ENCODE results near the gene CFAP157.
"Not testable (repeated sequence)": the region's sequence is repeated elsewhere in the genome, so short reads cannot be mapped to it uniquely, and the experiment has no call there.

CFAP157 gene

DNA sequence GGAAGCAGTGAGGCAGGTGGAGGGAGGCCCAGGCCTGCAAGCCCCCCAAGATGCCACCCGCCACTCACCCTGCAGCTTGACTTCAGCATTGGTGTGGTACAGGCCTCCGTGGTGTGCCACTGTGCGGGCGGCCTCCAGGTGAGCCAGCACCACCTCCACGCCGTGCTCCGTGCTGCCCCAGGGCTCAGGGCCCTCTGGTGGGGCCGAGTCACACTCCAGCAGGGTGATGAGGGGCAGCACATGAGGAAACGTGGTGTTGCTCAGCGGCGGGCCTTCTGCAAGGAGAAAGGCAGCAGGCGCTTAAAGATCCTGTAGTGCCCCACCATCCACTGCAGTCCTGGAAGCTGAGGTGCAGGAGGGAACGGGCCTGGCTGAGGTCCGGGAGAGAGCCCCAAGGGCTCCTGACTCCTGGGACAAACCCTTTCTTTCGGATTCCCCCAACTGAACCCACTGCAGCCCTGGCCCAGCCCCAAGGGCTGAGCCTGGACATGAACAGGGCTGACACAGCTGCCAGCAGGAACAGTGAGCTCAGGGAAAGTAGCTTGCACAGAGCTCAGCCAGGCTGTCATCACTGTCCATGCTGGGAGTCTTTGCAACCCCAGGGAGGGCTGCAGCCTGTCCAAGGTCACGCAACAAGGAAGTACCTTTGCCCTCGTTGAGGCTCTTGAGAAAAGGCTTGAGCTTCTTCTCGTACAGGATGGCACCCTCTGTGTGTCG, 33.0 kb downstream of the CFAP157 start:
- no peak for DNase-seq

DNA sequence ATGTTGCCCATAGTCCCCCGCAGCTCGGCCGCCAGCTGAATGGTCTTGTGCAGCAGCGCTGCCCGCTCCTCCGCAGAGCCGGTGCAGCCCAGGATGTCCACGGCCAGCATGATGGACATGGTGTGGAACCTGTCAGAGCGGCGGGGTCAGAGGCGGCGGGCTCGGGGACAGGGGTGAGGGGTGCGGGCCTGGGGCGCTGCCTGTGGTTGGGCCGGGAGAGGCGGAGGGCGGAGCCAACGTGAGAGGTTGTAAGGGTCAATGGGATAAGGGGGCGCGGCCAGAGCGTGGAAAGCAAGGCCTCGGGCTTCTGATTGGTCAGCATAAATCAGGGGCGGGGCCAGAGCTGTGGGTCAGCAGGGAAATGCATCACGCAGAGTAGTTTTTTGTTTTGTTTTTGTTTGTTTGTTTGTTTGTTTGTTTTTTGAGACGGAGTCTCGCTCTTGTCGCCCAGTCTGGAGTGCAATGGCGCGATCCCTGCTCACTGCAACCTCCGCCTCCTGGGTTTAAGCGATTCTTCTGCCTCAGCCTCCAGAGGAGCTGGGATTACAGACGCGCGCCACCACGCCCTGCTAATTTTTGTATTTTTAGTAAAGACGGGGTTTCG, 35.1 kb downstream of the CFAP157 start:
- DNase-seq = no peak

DNA sequence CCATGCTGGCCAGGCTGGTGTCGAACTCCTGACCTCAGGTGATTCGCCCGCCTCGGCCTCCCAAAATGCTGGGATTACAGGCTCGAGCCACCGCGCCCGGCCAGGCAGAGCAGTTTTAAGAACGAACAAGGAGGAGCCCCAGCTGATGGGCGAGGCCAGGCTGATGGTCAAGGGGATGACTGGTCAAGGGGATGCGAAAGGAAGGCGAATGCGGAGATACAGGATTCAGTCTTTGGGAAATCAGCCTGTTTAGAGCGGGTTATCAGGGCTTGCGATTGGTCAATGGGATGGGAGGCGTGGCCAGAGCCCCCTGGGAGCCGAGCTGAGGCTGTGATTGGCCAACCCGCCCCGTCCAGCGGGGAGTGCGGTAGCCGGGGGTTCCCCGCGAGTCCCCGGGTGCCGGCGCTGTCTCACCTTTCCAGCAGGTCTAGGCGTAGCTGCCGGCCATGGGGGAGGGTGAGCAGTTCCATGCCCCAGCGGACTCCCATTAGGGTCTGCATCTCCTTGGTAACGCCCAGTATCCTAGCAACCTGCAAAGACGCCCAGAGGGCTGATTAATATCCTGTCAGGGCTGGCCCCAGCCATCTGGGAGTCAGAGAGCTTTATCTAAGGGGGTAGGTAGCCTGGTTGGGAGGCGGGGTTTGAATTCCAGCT, 35.8 kb downstream of the CFAP157 start:
- no peak for DNase-seq

DNA sequence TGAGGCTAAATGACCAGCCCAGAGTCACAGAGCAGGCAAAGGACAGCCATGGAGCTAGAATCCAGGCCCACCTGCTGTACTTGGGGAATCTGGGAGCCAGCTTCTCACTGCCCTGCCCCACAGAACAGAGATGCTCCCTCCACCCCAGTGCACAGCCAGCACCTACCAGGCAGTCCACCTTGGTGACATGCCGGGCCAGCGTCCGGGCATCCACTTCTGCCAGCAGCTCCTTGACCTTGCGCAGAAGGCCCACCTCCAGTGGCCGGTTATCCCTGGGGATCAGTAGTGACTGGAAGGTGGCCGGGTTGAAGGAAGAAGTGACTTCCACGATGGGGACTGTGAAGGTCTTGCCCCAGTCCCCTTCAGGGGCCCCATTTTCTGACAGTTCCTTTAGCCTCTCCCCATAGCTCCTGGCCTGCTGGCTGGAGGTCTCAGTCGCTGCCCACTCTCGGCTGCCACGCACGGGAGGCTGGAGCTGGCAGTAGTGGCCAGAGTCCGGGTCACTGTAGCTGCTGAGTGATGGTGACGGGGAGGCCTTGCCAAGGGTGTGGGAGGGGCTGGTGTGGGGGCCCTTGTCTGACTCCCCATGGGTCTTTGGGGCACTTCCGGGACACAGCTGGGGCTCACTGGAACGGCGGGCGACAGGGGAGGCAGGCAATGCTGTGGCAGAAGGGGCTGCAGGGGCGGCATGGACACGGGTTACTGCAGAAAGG, 37.8 kb downstream of the CFAP157 start:
- no peak for DNase-seq

DNA sequence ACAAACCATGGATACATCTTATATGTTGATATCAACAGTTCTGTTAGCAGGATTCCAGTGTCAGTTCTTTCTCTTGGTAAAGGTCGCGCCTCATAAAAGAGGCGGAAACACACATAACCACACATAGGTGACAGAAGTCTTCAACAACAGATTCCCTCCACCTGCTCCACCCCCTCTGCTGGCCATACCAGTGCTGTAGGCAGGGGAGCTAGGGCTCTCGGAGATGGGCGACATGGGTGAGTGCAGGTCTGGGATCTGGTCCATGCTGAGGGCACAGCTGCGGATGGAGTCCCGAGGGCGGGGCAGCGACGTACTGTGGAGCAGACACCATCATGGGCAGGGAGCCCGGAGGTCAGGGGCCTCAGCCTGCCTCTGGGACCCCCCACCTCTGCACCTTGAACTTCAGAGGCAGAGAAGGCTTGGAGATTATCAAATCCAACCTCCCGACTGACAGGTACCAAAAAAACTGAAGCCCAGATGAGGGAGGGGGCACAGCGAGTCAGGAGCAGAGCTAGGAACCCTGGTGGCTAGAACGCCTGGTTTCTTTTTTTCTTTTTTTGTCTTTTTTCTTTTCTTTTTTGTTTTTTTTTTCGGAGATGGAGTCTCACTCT, 40.3 kb downstream of the CFAP157 start:
- DNase-seq = no peak

DNA sequence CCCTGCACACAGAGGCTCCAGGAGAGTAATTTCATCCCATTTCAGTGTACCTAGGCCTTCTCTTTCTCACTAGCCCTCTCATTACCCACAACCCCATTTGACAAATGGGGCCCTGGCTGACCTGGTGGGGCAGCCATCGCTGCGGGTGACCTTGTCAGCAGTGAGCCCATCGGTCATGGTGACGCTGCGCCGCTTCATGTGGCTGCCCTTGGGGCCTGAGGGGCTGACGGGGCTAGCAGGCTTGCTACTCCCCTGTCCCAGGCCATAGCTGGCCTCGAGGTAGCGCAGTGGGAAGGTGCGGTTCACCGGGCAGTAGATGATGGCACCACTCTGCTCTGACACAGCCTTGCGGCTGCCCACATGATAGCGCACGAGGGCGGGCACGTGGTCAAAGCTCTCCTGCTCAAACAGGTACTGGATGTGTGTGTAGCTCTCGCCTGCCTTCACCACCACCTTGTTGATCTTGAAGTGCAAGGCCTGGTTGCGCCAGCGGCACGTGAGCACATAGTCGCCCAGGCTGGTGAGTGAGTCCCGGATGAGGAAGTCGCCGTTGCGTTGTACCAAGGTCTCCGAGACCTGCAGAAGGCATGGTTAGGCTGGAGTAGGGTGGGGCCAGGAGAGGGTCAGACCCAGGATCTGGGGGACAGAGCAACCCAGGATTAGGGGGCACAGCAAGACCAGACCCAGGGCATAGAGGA, 42.5 kb downstream of the CFAP157 start:
- DNase-seq = no peak

DNA sequence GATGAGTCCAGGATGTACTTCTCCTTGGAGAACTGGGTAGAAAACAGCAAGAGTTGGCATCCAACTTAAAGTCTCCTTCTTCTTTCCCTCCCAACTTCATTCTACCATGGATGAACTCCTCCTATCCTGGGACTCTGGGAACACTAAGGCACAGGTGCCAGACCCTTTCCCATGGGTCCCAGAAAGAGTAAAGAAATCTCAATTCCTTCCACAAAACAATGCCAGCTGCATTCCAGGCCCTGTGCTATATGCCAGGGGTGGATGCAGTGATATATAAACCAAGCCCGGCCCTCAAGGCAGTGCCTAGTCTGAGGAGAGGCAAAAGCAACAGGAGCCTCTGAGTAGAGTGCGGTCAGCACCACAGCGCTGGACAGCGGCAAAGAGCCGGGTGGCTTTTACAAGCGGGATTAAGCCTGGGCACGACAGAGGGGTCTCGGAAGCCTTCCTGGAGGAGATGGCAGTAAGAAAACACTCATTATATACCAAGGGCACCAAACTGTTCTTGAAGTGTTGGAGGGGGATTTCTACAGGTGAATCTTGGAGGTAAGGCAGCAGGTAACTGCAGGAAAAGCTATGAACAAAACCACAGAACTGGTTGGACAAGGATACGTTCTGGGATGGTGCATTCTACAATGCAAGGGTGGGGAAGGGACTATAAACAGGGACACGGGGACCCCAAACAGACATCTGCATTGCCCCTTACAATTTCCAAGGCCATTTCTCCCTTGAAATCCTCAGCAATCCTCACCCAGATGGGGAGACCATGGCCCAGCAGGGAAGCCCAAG, 44.7 kb downstream of the CFAP157 start:
- DNase-seq = no peak

DNA sequence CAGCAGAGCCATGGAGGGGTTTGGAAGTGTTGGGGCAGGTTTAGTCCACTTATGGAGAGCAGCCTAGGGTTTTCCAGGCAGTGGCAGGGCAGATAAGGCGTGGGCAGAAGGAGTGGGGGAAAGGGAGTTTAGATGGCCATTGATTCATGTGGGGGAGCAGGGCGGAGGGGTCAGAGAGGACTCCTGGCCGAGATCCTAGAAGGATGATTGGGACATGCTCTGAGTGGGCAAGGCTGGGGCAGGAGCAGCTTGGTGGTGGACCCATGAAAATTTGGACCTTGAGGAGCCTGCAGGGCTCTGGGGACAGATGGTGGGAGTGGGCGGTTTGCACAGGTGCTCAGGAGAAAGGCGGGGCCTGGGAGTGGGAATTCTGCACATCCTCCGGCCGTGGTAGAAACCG, 46.4 kb downstream of the CFAP157 start:
- DNase-seq = no peak

DNA sequence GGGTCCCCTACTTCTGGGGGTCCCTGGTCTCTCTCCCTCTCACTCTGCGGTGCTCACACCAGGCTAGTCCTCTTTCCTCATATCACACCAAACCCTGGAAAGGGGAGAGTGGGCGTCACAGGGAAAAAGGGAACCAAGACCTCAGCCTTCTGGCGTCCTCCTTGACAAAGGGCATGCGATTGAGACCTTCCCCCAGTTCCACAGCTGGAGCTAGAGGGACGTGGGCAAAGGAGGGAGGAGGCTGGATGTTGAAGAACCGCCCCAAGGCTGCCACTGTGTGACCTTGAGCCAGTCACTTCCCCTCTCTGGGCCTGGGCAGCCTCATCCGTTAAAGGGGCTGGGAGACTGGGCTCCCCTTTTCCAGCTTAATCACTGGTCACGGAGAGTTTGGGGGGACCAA, 46.8 kb downstream of the CFAP157 start:
- no peak for DNase-seq

DNA sequence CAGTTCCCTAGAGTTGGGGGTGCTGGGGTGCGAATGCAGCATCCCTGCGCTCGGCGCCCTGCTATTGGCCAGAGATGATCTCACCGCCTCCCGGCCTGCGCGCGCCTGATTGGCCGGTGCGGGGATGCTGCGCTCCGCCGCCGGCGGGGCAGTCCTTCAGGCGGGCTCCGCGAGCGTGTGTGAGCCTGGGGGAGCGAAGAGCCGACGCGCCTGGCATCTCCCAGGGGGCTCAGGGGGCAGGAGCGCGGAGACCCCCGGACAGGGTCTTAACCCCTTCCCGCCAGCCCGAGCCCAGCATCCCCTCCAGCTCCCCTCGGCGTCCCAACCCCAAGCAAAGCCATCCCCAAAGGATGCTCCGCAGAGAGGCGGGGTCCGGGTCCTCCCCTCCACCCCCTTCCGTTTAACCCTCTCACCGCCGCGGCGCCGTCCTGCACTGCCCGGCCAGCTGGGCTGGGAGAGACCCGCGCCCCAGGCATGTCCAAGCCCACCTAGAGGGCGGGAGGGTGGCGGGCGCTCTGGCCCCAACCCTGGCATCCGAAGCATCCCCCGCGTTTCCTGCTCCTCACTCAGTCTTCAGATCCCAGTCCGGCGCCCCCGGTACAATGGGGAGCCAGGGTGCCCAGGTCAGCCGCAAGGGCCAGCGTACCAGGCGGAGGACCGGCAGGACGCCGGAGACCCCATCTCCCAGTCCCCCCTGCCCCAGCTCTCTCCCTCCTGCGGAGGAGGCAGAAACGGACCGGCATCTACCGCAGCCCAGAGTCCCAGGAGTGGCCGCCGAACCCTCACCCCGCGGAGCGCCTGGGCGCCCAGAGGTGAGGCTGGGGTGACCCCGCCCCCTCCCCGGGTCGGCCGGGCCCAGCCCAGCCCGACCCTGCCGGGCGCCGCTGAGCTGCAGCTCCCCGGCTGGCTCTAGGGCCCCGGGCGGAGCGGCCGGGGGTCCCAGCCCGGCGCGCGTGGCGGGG, 47.6 kb downstream of the CFAP157 start:
- peak; percentile 78 for DNase-seq

DNA sequence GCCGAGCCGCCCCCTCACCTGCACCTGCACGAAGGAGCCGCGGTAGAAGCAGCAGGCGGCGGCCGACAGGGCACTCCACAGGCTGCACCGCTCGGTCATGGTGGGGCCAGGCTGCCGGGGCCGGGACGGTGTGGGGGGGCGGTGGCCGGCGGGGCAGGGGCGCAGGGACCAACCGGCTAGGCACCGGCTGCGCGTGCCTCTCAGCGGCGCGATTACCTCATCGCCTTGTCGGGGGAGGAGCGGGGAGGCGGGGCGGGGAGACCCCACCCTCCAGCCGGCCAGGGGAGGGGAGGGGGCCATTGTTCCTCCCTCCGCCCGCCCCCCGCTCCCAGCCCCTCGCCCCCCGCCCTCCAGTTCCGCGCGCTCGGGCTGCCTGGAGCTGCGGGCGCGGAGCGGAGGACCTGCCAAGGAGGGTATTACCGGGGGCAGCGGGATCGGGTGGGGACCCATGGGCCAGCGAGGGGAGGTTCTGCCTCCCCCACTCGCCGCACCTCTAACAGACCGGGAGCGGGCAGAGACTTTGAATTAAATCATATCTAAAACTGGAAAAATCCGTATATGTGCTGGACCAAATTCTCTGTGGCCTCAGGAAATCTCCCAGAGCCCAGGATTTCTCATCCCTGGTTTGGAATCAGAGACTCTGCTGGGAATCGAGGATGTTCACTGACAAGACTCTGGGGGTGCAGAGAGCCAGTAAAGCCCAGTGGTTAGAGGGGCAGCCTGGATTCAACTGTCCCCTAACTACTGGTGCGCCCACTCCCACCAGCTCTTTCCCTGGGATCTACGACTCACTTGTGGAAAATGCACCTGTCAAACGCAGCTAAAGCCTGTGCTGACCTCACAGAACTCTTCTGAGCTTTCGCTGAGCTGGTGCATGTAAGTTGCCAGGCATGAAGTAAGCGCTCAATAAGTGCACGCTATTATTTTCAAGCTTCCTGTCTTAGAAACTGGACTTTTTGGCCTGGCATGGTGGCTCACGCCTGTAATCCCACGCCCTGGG, 48.6 kb downstream of the CFAP157 start:
- peak; percentile 81 for DNase-seq

DNA sequence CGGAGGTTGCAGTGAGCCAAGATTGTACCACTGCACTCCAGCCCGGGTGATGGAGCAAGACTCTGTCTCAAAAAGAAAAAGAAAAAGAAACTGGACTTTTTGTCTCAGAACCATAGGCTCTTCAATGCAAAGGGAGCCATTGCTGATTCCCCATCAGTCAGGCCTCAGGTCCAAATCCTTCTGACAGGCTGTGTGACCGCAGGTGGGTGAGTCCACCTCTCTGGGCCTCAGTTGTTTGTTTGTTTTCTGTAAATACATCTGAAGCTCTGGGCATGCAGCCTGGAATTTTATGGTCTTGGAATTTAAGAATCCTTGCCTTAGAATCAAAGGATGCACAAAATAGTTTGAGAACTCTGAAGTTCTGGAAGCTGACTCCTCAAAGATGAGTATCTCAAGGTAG, 49.4 kb downstream of the CFAP157 start:
- no peak for DNase-seq

DNA sequence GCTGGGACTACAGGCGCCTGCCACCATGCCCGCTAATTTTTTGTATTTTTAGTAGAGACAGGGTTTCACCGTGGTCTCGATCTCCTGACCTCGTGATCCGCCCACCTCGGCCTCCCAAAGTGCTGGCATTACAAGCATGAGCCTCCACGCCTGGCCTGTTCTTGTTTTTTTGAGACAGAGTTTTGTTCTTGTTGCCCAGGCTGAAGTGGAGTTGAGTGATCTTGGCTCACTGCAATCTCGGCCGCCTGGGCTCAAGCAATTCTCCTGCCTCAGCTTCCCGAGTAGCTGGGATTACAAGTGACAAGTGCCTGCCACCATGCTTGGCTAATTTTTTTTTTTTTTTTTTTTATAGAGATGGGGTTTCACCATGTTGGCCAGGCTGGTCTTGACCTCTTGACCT, 50.0 kb downstream of the CFAP157 start:
- DNase-seq = not testable (repeated sequence)

DNA sequence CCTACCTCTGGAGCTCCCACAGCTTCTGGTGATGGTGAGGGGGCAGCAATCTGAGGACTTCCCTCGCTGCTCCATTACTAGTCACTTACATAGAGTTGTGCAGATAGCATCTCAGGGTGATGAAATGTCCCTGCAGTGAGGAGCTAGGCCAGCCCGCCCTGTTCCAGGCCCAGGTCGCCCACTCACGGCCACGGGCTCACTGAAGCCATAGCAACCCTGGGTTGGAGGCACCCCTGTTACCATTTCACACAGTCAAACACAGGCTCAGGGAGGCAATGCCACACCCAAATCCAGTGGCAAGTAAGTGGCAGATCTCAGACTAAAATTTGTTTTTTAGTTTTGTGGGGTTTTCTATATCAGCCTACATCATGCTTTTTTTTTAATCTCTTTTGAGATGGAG, 52.1 kb downstream of the CFAP157 start:
- no peak for DNase-seq

DNA sequence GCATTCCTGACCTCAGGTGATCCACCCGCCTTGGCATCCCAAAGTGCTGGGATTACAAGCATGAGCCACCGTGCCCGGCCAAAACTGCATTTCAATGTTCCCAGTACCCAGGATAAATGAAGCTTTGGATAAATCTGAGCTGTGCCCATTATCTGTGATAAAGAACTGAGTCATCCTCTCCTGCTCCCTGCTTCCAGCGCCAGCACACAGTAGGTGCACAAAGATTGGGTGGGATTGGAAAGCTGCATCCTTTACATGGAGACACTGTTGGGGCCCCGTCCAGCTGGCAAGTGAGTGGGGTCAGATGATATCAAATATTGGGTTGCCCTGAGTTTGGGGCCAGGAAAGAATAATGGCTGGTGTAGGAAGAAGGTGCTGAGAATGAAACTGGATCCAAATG, 54.3 kb downstream of the CFAP157 start:
- no peak for DNase-seq

DNA sequence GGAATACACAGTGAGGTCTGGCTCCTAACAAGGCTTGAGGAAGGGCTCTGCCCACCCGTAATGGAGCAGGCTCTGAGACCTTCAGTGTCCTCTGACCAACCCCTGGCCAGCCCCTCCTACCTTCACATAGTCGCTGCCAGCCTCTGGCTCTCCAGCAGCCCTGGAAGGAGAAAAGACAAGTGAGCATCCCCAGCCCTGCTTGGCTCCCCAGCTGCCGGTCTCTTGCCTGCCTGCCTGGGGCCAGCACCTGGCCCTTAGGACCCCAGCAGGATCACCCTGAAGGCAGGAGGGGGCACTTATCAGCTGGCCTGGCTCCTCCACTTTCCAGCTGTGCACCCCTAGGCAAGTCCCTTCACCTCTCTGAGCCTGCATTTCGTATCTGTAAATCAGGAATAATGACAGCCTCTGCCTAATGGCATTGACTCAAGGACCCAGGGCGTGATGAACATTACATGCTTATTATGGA, 54.7 kb downstream of the CFAP157 start:
- no peak for DNase-seq

DNA sequence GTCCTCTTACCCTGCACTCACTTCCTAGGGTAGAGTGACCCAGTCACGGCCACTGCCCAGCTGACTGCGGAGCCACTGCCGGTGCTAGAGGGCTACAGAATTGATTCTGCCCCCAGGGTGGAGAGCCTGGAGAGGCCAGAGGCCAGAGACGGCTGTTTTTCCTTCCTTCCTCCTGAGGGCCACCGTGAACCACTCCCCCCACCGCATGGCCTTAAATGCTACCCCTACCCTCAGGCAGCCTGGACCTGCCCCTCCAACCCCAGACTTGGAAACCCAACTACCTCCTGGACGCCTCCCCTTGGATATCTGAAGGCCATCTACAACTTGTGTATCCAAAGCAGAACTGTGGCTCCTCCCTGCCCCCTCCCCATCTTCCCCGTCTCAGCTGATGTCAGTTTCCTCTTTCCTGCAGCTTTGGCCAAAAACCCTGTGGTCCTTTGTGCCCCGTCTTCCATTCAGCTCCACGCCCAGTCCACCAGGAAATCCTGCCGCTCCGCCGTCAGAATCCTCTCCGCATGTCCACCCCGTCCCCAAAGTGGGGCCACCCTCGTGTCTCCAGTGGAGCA, 55.4 kb downstream of the CFAP157 start:
- DNase-seq = no peak

DNA sequence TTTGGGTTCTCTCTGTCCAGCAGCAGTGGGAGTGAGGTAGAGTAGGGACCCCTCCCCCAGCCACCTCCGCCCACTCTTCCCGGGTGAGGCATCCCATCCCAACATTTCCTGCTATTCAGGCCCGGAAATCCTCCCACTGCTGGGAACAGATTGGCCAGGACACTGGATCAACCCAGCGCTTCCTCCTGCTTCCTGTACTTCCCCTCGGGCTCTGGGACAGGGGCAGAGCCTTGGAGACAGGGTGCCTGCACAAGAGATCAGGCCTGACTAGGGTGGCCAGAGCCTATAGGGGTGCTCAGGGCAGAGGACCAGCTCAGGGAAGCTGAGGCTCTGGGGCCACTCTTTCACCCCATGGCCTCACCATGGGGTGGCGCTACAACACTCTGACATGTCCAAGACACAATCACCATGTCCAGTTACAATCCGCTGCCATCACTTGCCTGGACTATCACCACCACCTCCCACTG, 57.2 kb downstream of the CFAP157 start:
- no peak for DNase-seq

DNA sequence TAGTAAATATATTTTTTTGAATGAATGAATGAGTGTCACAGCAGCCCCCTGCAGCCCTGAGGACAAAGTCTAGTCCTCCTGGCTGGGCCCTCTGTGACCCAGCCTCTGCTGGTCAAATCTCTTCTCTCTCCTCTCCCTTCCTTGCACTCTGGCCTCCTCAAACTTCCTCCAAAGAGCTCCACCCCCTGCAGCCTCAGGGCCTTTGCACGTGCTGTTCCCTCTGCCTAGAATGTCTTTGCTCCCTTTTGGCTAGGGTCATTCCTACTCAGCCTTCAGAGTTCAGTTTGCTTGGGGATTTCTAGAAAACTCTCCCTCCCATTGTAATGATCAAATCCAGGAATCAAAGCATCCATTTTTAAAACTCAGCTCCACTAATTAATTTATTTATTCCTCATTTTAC, 58.6 kb downstream of the CFAP157 start:
- DNase-seq = no peak
